Measurements from ENCODE around the gene TBX10. TPM values are rescaled to one million over a fixed set of nuclear protein-coding genes. Genes with fewer than 3 reads are reported as not detected.

The TBX10 gene
- polyA plus RNA-seq, 1 donor from 2014 or later, result not detected

- Histone ChIP-seq H3K9me2 (ENCODE audit: insufficient read depth, low read length) (no peaks in the 10 kb centered on the region), H3K36me3 (ENCODE audit: insufficient read depth, low read length) (no peaks in the 10 kb centered on the region), H3K27ac (ENCODE audit: low read length) (no peak overlapping the region), H3K4me2 (ENCODE audit: low read length) (no peak overlapping the region), H2AFZ (ENCODE audit: low read depth, low read length) (no peak overlapping the region), H3K27me3 (ENCODE audit: insufficient read depth, low read depth, low read length) (no peaks in the 10 kb centered on the region), H3K4me3 (ENCODE audit: low read length) (no peak overlapping the region), H3K79me2 (replicated peaks; ENCODE audit: insufficient read depth, low read length) (no peaks in the 10 kb centered on the region), H3K9me3 (ENCODE audit: low read length) (no peaks in the 10 kb centered on the region), H3K9ac (ENCODE audit: low read length) (no peak overlapping the region), H3F3A (ENCODE audit: insufficient read depth, low read length, poor library complexity, severe bottlenecking) (no peaks in the 10 kb centered on the region), H4K20me1 (ENCODE audit: insufficient read depth) (no peaks in the 10 kb centered on the region)
- no peak for TF ChIP-seq EP300 (conservative IDR thresholded peaks at IDR 0.05; ENCODE audit: poor library complexity, severe bottlenecking)
Observed at GRCh38 chr11:67632982-67633755, 6.4 kb downstream of the TBX10 start.

GRCh38 chr11:67632175-67632981 lies 7.2 kb downstream of the TBX10 start:
- Histone ChIP-seq H3K36me3 (ENCODE audit: insufficient read depth, low read length) (no peaks in the 10 kb centered on the region), H2AFZ (ENCODE audit: low read depth, low read length) (no peak overlapping the region), H4K20me1 (ENCODE audit: insufficient read depth) (no peaks in the 10 kb centered on the region), H3K79me2 (replicated peaks; ENCODE audit: insufficient read depth, low read length) (no peaks in the 10 kb centered on the region), H3K9ac (ENCODE audit: low read length) (no peak overlapping the region), H3K27me3 (ENCODE audit: insufficient read depth, low read depth, low read length) (no peaks in the 10 kb centered on the region), H3K9me3 (ENCODE audit: low read length) (no peaks in the 10 kb centered on the region), H3K4me2 (ENCODE audit: low read length) (no peak overlapping the region), H3K27ac (ENCODE audit: low read length) (no peak overlapping the region), H3K9me2 (ENCODE audit: insufficient read depth, low read length) (no peaks in the 10 kb centered on the region), H3K4me3 (ENCODE audit: low read length) (no peak overlapping the region), H3F3A (ENCODE audit: insufficient read depth, low read length, poor library complexity, severe bottlenecking) (no peaks in the 10 kb centered on the region)
- TF ChIP-seq, protein P1, sequence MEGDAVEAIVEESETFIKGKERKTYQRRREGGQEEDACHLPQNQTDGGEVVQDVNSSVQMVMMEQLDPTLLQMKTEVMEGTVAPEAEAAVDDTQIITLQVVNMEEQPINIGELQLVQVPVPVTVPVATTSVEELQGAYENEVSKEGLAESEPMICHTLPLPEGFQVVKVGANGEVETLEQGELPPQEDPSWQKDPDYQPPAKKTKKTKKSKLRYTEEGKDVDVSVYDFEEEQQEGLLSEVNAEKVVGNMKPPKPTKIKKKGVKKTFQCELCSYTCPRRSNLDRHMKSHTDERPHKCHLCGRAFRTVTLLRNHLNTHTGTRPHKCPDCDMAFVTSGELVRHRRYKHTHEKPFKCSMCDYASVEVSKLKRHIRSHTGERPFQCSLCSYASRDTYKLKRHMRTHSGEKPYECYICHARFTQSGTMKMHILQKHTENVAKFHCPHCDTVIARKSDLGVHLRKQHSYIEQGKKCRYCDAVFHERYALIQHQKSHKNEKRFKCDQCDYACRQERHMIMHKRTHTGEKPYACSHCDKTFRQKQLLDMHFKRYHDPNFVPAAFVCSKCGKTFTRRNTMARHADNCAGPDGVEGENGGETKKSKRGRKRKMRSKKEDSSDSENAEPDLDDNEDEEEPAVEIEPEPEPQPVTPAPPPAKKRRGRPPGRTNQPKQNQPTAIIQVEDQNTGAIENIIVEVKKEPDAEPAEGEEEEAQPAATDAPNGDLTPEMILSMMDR (IDR thresholded peaks at IDR 0.05; ENCODE audit: poor library complexity, severe bottlenecking), result no peak
- TF ChIP-seq POLR2AphosphoS5 (IDR thresholded peaks at IDR 0.05) (no peak), REST (IDR thresholded peaks at IDR 0.05; ENCODE audit: borderline replicate concordance) (no peak), TAF1 (IDR thresholded peaks at IDR 0.05; ENCODE audit: low read depth) (no peak), SMC3 (conservative IDR thresholded peaks at IDR 0.05; ENCODE audit: poor library complexity) (no peak), EZH2 (IDR thresholded peaks at IDR 0.05; ENCODE audit: borderline replicate concordance, insufficient read depth, low read length, poor library complexity, severe bottlenecking) (no peak), EP300 (conservative IDR thresholded peaks at IDR 0.05; ENCODE audit: poor library complexity, severe bottlenecking) (no peak), MXI1 (conservative IDR thresholded peaks at IDR 0.05; ENCODE audit: poor library complexity, severe bottlenecking) (no peak)

Measured in neural cell (in vitro differentiated cells).